ENCODE measurements around the gene CEP135. TPM values are rescaled to one million over a fixed set of nuclear protein-coding genes. Genes with fewer than 3 reads are reported as not detected.

The CEP135 gene
- total RNA-seq, 1 experiment from 2014 or later: 13.9 TPM

GRCh38 chr4:55941881-55942396 is 6.8 kb upstream of the CEP135 start:
- no peak overlapping the region for H4K5ac ChIP-seq (ENCODE audit: insufficient read length, low read depth, low read length)
- H3K27me3 ChIP-seq (ENCODE audit: insufficient read depth, low read length): no peaks in the 10 kb centered on the region
- no peak overlapping the region for H2AFZ ChIP-seq (ENCODE audit: low read length)
- no peaks in the 10 kb centered on the region for H4K20me1 ChIP-seq (ENCODE audit: control insufficient read depth, insufficient read depth, insufficient read length)
- no peak overlapping the region for H2AK5ac ChIP-seq (ENCODE audit: insufficient read length, low read length)
- H3K23me2 ChIP-seq (ENCODE audit: insufficient read length, low read depth, low read length, poor library complexity, severe bottlenecking): no peaks in the 10 kb centered on the region
- no peak overlapping the region for H3K18ac ChIP-seq (ENCODE audit: insufficient read length, low read depth, low read length)
- Mint-ChIP-seq H3K36me3 (ENCODE audit: insufficient read depth in 1 of 3, low read depth in 3 of 3) (peaks cover 3 to 16% (median 8%) of the 10 kb centered on the region in 3 experiments), H3K27me3 (ENCODE audit: low read depth) (no peaks in the 10 kb centered on the region), H3K9me3 (peaks cover 10 to 11% of the 10 kb centered on the region in 2 experiments), H3K27ac (no peak overlapping the region), H3K4me1 (peaks cover 24 to 25% of the 10 kb centered on the region in 2 experiments), H3K4me3 (no peak overlapping the region)
- DNase-seq: no peak
- H3K27ac ChIP-seq (ENCODE audit: insufficient read length, low read depth, low read length): no peak overlapping the region
- no peak overlapping the region for H4K91ac ChIP-seq (ENCODE audit: insufficient read length, low read depth, low read length)
- no peak overlapping the region for H3K56ac ChIP-seq (ENCODE audit: insufficient read length, low read depth, low read length)
- H3K4me1 ChIP-seq (ENCODE audit: insufficient read depth, low read length): no peaks in the 10 kb centered on the region; the same call in 1 of the 2 replicates
- no peak overlapping the region for H2BK120ac ChIP-seq (ENCODE audit: low read depth, low read length, poor library complexity, severe bottlenecking)
- no peak overlapping the region for H3T11ph ChIP-seq (ENCODE audit: low read length)
- H3K79me2 ChIP-seq (ENCODE audit: insufficient read depth, low read length): no peaks in the 10 kb centered on the region
- no peak overlapping the region for H3K14ac ChIP-seq (ENCODE audit: insufficient read depth, low read length)
- H3K9me3 ChIP-seq (ENCODE audit: control insufficient read depth, low read depth, low read length): no peaks in the 10 kb centered on the region
- WGBS (ENCODE audit: extremely low coverage, insufficient read length, low lambda C conversion rate): no CpG with 5 or more reads among the region's 3 CpGs
- no peak overlapping the region for H2BK12ac ChIP-seq (ENCODE audit: insufficient read length, low read depth, low read length)
- H3K9ac ChIP-seq (ENCODE audit: extremely low read depth, insufficient read length, low read length): no peak overlapping the region
- H3K23ac ChIP-seq (ENCODE audit: insufficient read length, low read depth, low read length): no peak overlapping the region
- H3K4me2 ChIP-seq (ENCODE audit: insufficient read depth, insufficient read length, low read length): no peak overlapping the region
- H4K8ac ChIP-seq (replicated peaks; ENCODE audit: insufficient read length, low read depth, low read length): no peak overlapping the region
- TF ChIP-seq, protein P1, sequence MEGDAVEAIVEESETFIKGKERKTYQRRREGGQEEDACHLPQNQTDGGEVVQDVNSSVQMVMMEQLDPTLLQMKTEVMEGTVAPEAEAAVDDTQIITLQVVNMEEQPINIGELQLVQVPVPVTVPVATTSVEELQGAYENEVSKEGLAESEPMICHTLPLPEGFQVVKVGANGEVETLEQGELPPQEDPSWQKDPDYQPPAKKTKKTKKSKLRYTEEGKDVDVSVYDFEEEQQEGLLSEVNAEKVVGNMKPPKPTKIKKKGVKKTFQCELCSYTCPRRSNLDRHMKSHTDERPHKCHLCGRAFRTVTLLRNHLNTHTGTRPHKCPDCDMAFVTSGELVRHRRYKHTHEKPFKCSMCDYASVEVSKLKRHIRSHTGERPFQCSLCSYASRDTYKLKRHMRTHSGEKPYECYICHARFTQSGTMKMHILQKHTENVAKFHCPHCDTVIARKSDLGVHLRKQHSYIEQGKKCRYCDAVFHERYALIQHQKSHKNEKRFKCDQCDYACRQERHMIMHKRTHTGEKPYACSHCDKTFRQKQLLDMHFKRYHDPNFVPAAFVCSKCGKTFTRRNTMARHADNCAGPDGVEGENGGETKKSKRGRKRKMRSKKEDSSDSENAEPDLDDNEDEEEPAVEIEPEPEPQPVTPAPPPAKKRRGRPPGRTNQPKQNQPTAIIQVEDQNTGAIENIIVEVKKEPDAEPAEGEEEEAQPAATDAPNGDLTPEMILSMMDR (conservative IDR thresholded peaks at IDR 0.05): no peak
- no peaks in the 10 kb centered on the region for H3K79me1 ChIP-seq (ENCODE audit: insufficient read depth, low read depth, low read length, poor library complexity, severe bottlenecking)
- no peak overlapping the region for H2BK15ac ChIP-seq (ENCODE audit: low read depth, low read length)
- no peak overlapping the region for H2BK20ac ChIP-seq (ENCODE audit: low read depth, low read length, poor library complexity, severe bottlenecking)
- no peak overlapping the region for H3K4ac ChIP-seq (ENCODE audit: low read depth, low read length)
- H2BK5ac ChIP-seq (ENCODE audit: insufficient read length, low read length): no peak overlapping the region

Measured in H9 (cell line).